ENCODE data around the gene ZNF30.

The ZNF30 gene

DNA sequence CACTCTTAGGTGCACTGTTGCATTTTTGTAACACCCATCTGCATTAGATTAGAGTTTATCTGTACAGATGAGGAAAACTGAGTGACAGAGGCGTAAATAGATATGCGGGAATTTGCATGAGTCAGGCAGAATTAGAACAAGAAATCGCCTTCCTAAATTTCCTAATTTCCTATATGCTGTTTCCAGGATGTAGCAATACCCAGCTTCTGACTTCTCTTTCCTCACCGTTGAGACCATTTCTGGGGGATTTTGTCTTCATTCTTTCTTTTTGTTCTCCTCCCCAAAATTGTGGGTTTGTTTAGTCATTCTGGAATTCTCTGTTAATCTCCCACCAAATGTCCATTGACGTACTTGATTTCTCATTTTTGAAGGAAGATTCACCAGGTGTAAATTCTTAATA is 47.9 kb downstream of the ZNF30 start:
- TF ChIP-seq, protein P1, sequence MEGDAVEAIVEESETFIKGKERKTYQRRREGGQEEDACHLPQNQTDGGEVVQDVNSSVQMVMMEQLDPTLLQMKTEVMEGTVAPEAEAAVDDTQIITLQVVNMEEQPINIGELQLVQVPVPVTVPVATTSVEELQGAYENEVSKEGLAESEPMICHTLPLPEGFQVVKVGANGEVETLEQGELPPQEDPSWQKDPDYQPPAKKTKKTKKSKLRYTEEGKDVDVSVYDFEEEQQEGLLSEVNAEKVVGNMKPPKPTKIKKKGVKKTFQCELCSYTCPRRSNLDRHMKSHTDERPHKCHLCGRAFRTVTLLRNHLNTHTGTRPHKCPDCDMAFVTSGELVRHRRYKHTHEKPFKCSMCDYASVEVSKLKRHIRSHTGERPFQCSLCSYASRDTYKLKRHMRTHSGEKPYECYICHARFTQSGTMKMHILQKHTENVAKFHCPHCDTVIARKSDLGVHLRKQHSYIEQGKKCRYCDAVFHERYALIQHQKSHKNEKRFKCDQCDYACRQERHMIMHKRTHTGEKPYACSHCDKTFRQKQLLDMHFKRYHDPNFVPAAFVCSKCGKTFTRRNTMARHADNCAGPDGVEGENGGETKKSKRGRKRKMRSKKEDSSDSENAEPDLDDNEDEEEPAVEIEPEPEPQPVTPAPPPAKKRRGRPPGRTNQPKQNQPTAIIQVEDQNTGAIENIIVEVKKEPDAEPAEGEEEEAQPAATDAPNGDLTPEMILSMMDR (IDR thresholded peaks at IDR 0.05; ENCODE audit: borderline replicate concordance, control extremely low read depth, extremely low read depth, insufficient read depth, missing control alignments): no peak
- in situ Hi-C loops (cut with MboI; ENCODE audit: low sequenced_read_pairs, unreplicated experiment): no loop called here
- DNase-seq (ENCODE audit: low spot score): no peak

DNA sequence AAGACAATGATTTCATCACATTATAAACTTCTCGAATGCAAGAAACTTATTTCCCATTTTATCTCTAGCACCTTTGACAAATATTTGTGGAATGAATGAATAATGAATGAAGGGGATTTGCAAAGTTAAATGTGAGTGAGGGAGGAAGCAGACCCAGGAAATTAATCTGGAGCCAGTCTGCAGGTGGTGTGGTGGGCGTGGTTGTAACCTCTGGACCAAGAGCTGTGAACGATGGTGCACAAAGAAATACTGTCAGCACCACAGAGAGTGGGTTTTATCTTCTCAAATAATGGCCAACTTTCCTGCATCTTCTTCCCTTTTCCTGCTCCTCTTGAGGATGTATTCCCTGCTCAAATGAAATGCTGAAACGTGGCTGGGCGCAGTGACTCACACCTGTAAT is 48.4 kb downstream of the ZNF30 start:
- TF ChIP-seq, protein P1 (IDR thresholded peaks at IDR 0.05; ENCODE audit: borderline replicate concordance, control extremely low read depth, extremely low read depth, insufficient read depth, missing control alignments): no peak
- in situ Hi-C loops (cut with MboI; ENCODE audit: low sequenced_read_pairs, unreplicated experiment): no loop called here
- DNase-seq (ENCODE audit: low spot score): no peak

DNA sequence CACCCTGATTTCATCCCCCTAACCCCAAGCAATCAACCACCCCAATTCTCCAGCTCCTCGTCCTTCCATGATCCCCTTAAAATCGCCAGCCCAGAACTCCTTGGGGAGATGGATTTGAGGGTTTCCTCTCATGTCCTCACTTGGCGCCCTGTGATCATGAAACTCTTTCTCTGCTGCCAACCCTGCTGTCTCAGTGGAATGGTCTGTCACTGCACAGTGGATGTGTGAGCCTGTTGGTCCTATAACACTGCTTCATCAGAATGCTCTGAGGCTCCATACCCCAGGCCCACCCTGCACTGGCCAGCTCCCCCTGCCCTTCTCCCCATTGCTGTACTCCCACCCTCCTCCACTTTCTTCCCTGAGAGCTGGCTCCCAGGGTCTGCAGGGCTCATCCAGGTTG is 49.9 kb downstream of the ZNF30 start:
- TF ChIP-seq, protein P1 (IDR thresholded peaks at IDR 0.05; ENCODE audit: borderline replicate concordance, control extremely low read depth, extremely low read depth, insufficient read depth, missing control alignments): no peak
- DNase-seq (ENCODE audit: low spot score): no peak
- in situ Hi-C loops (cut with MboI; ENCODE audit: low sequenced_read_pairs, unreplicated experiment): no loop called here

DNA sequence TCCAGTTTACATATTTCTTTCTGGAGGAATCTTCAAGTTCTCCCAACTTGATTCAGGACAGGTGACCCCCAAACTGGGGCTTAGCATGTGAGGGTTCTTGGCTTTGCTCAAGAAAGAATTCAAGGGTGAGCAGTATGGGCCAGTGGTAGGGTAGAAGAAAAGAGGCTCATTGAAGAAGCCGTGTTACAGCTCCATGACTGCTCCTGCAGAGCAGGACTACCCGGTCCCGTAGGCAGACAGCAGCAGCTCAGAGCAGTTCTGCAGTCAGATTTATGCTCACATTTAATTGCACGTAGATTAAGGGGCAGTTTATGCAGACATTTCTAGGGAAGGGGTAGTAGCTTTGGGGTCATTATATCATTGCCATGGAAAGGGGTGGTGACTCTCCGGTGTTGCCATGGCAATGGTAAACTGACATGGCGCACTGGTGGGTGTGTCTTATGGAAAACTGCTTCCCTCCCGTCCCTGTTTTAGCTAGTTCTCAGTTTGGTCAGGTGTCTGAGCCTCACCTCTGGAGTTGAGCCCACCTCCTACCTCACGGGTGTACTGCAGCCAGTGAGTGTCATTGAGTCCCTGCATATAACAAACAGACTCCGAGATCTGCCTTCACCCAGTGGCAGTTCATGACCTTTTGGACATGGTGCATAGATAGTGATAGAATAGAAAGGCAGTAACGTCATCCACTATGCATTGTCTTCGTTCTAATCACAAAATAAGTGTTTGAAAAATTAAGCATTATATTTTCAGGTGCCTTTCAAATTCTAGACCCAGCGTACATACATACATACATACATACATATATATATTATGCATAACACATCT is 53.3 kb downstream of the ZNF30 start:
- DNase-seq (ENCODE audit: low spot score): no peak
- in situ Hi-C loops (cut with MboI; ENCODE audit: low sequenced_read_pairs, unreplicated experiment): no loop called here
- TF ChIP-seq, protein P1 (IDR thresholded peaks at IDR 0.05; ENCODE audit: borderline replicate concordance, control extremely low read depth, extremely low read depth, insufficient read depth, missing control alignments): no peak

DNA sequence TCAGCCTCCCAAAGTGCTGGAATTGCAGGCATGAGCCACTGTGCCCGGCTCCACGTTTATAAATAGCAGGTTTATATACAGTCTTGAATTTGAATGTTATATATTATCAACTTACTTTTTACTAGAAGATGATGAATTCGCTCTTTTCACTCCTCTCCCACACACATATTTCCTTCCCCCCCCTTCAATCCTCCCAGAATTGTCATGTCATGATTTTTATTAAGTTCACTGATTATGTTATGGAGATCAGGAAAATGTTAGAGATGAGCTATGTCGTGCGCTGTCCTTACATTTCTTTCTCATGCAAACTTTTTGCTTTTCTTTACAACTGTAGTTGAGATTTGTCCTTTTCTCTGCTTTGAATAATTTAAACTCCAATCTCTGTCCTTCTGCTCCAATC is 55.6 kb downstream of the ZNF30 start:
- TF ChIP-seq, protein P1 (IDR thresholded peaks at IDR 0.05; ENCODE audit: borderline replicate concordance, control extremely low read depth, extremely low read depth, insufficient read depth, missing control alignments): no peak

DNA sequence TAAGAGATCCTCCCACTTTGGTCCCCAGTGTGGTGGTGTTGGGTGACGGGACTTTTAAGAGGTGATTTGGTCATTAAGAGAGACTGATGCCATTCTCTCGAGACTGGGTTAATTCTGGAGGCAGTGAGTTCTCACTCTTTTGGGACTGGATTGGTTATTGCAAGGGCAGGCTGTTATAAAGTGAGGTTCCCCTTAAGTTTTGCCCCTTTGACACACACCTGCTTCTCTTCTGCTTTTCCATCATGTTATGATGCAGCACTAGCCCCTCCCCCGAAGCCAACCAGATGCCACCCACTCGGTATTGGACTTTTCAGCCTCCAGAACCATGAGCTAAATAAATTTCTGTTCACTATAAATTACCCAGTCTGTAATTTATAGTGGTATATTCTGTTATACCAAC is 57.1 kb downstream of the ZNF30 start:
- TF ChIP-seq, protein P1 (IDR thresholded peaks at IDR 0.05; ENCODE audit: borderline replicate concordance, control extremely low read depth, extremely low read depth, insufficient read depth, missing control alignments): no peak
- in situ Hi-C loops (cut with MboI; ENCODE audit: low sequenced_read_pairs, unreplicated experiment): no loop called here
- DNase-seq (ENCODE audit: low spot score): no peak

More for the DNA sequence above, 55.6 kb downstream of the ZNF30 start:
- no peak for DNase-seq (ENCODE audit: low spot score)
- in situ Hi-C loops (cut with MboI; ENCODE audit: low sequenced_read_pairs, unreplicated experiment): no loop called here

Data from GM13976 (cell line).